ENCODE results near the gene SPTLC1.
"Not testable (repeated sequence)": the region's sequence is repeated elsewhere in the genome, so short reads cannot be mapped to it uniquely, and the experiment has no call there.

SPTLC1 gene

GRCh38 chr9:92146610-92147009, 31.4 kb upstream of the SPTLC1 start:
- Histone ChIP-seq H3K9me3 (ENCODE audit: severe bottlenecking) (no peaks in the 10 kb centered on the region), H3K4me1 (ENCODE audit: insufficient read depth, poor library complexity, severe bottlenecking) (peaks cover 15% of the 10 kb centered on the region), H3K36me3 (ENCODE audit: low read depth) (no peaks in the 10 kb centered on the region), H3K4me3 (ENCODE audit: severe bottlenecking) (no peak overlapping the region), H3K27ac (ENCODE audit: poor library complexity, severe bottlenecking) (peak overlapping the region; percentile 78), H3K27me3 (ENCODE audit: insufficient read depth, poor library complexity, severe bottlenecking) (no peaks in the 10 kb centered on the region)
- no peak for DNase-seq (ENCODE audit: low spot score)
- no peak for ATAC-seq (ENCODE audit: low read depth)
- no peak for TF ChIP-seq CTCF (IDR thresholded peaks at IDR 0.05; ENCODE audit: poor library complexity, severe bottlenecking)

GRCh38 chr9:92145784-92146183, 30.6 kb upstream of the SPTLC1 start:
- not testable (repeated sequence) for H3K36me3 ChIP-seq (ENCODE audit: low read depth); H3K4me3 ChIP-seq (ENCODE audit: severe bottlenecking); ATAC-seq (ENCODE audit: low read depth); H3K27me3 ChIP-seq (ENCODE audit: insufficient read depth, poor library complexity, severe bottlenecking); H3K9me3 ChIP-seq (ENCODE audit: severe bottlenecking); DNase-seq (ENCODE audit: low spot score); H3K27ac ChIP-seq (ENCODE audit: poor library complexity, severe bottlenecking)
- peaks cover 12% of the 10 kb centered on the region for H3K4me1 ChIP-seq (ENCODE audit: insufficient read depth, poor library complexity, severe bottlenecking)

- H3K27me3 ChIP-seq (ENCODE audit: insufficient read depth, poor library complexity, severe bottlenecking) = no peaks in the 10 kb centered on the region
- H3K36me3 ChIP-seq (ENCODE audit: low read depth) = no peaks in the 10 kb centered on the region
- H3K27ac ChIP-seq (ENCODE audit: poor library complexity, severe bottlenecking) = no peak overlapping the region
- TF ChIP-seq CTCF (IDR thresholded peaks at IDR 0.05; ENCODE audit: poor library complexity, severe bottlenecking) = no peak
- ATAC-seq (ENCODE audit: low read depth) (no peak), DNase-seq (ENCODE audit: low spot score) (no peak)
- H3K4me1 ChIP-seq (ENCODE audit: insufficient read depth, poor library complexity, severe bottlenecking) = peaks cover 7% of the 10 kb centered on the region
- no peaks in the 10 kb centered on the region for H3K9me3 ChIP-seq (ENCODE audit: severe bottlenecking)
- H3K4me3 ChIP-seq (ENCODE audit: severe bottlenecking) = no peak overlapping the region
These were observed 27.1 kb upstream of the SPTLC1 start for GRCh38 chr9:92142329-92142728.

DNA sequence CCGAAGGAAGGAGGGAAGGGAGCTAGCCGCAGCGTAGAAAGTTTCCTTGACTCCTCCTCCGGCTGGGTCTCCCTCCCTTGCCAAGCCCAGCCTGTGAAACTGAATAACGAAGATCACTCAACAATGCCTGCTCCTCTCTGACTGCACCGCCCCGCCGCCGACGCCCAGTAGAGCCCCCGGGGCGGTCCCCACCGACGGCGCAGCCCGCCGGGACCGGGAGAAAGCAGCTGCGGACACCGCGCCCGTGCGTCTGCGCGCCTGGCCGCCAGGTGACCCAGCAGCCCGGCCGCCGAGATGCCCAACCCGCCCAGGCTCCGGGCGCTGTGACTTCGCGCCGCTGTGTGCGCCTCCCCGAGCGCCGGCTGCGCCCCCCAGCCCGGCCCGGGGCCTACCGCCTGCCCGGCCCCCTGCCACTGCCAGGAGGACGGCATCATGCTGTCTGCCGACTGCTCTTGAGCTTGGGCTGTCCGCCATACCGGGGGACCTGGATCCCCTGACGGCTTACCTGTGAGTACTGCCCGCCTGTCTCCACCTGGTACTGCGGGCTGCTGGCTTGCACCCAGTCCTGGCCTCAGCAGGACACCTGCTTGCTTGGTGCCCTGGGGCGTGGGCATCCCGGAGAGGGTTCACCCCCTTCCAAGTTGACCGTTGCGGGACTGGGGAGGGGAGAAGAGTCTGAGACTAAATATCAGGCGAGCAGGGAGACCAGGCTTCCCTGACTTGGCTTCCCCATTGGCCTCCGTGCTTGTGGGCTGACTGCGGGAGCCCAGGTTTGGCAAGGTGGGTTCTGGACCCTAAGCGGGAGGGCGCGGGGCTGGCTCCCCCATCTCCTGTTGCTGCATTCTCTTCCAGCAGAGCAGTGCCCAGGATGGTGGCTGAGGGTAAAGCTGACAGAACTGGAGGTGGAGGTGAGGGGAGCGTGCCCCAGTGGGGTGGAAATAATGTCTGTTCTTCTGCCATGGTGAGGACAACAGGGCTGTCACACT, 26.2 kb upstream of the SPTLC1 start:
- DNase-seq (ENCODE audit: low spot score) (no peak), ATAC-seq (ENCODE audit: low read depth) (peak; percentile 35; the same call in 2 of the 3 replicates)
- no peak for TF ChIP-seq CTCF (IDR thresholded peaks at IDR 0.05; ENCODE audit: poor library complexity, severe bottlenecking)
- Histone ChIP-seq H3K4me3 (ENCODE audit: severe bottlenecking) (peak overlapping the region; percentile 17), H3K36me3 (ENCODE audit: low read depth) (no peaks in the 10 kb centered on the region), H3K27ac (ENCODE audit: poor library complexity, severe bottlenecking) (no peak overlapping the region), H3K27me3 (ENCODE audit: insufficient read depth, poor library complexity, severe bottlenecking) (no peaks in the 10 kb centered on the region), H3K4me1 (ENCODE audit: insufficient read depth, poor library complexity, severe bottlenecking) (peaks cover under 1% of the 10 kb centered on the region), H3K9me3 (ENCODE audit: severe bottlenecking) (no peaks in the 10 kb centered on the region)

DNA sequence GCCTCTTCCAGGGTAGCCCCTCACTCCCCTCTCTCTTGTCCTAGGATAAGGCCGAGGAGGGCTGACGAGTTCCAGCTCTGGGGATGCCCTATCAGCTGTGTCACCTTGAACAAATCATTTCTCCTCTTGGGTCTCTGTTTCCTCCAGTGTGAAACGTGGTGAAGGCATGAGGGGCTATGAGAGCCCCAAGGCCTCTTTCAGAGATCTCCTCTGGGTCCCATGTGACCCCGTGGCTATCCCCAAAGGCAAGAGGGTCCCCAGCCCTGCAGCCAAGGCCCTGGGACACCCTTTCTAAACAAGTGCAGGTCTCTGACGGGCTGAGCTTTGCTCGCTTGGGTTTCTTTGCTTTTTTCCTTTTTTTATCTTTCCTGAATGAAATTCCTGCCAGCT, 25.5 kb upstream of the SPTLC1 start:
- H3K4me3 ChIP-seq (ENCODE audit: severe bottlenecking) = peak overlapping the region; percentile 17
- H3K36me3 ChIP-seq (ENCODE audit: low read depth) = no peaks in the 10 kb centered on the region
- H3K4me1 ChIP-seq (ENCODE audit: insufficient read depth, poor library complexity, severe bottlenecking) = no peaks in the 10 kb centered on the region
- H3K27me3 ChIP-seq (ENCODE audit: insufficient read depth, poor library complexity, severe bottlenecking) = no peaks in the 10 kb centered on the region
- DNase-seq (ENCODE audit: low spot score) (no peak), ATAC-seq (ENCODE audit: low read depth) (no peak)
- TF ChIP-seq CTCF (IDR thresholded peaks at IDR 0.05; ENCODE audit: poor library complexity, severe bottlenecking) = no peak
- no peaks in the 10 kb centered on the region for H3K9me3 ChIP-seq (ENCODE audit: severe bottlenecking)
- no peak overlapping the region for H3K27ac ChIP-seq (ENCODE audit: poor library complexity, severe bottlenecking)
